Stomach (tissue), 4 donors: ENCODE measurements around the gene SLC3A2.

ENCODE experiments used
- EP300 ChIP-seq: sonication (generic); formaldehyde crosslinking; IDR thresholded peaks from one replicate; pipeline ENCODE4 v1.6.1; 2017; ENCODE audit warnings: antibody characterized with exemption
- POLR2A ChIP-seq, 4 donors: fragments of 450-650 bp; IDR thresholded peaks; one replicate each; pipeline ENCODE4 v1.6.1; 2016; ENCODE audit warnings: antibody characterized with exemption in 4 of 4, control low read depth in 2 of 4, mild to moderate bottlenecking in 1 of 4, moderate library complexity in 1 of 4
- POLR2AphosphoS5 ChIP-seq, 3 donors: sonication (generic); formaldehyde crosslinking; IDR thresholded peaks; one replicate each; pipeline ENCODE4 v1.6.1; 2016; ENCODE audit warnings: antibody characterized with exemption in 3 of 3
- TF ChIP-seq, protein P1 (sequence below), 7 experiments: fragments of 450-650 bp in 4 of 7; fragments of 200-600 bp in 3 of 7; sonication (generic) in 3 of 7; IDR thresholded peaks; one replicate each; pipeline ENCODE4 v1.5.1; 2016 to 2019; ENCODE audit warnings: antibody characterized with exemption in 7 of 7, control low read depth in 2 of 7, mild to moderate bottlenecking in 1 of 7

GRCh38 chr11:62880803-62881578 lies at the start of gene SLC3A2:
- TF ChIP-seq EP300 (no peak), POLR2A (IDR thresholded peaks at IDR 0.05) (peak in 2 of 4 donors; percentile 95 to 98), POLR2AphosphoS5 (IDR thresholded peaks at IDR 0.05) (peak; percentile 99 to 100 (median 100))
- TF ChIP-seq, protein P1, sequence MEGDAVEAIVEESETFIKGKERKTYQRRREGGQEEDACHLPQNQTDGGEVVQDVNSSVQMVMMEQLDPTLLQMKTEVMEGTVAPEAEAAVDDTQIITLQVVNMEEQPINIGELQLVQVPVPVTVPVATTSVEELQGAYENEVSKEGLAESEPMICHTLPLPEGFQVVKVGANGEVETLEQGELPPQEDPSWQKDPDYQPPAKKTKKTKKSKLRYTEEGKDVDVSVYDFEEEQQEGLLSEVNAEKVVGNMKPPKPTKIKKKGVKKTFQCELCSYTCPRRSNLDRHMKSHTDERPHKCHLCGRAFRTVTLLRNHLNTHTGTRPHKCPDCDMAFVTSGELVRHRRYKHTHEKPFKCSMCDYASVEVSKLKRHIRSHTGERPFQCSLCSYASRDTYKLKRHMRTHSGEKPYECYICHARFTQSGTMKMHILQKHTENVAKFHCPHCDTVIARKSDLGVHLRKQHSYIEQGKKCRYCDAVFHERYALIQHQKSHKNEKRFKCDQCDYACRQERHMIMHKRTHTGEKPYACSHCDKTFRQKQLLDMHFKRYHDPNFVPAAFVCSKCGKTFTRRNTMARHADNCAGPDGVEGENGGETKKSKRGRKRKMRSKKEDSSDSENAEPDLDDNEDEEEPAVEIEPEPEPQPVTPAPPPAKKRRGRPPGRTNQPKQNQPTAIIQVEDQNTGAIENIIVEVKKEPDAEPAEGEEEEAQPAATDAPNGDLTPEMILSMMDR (IDR thresholded peaks at IDR 0.05): peak in 5 of 7 experiments; percentile 42 to 75 (median 60)
